ENCODE results near the gene USP22. TPM values are rescaled to one million over a fixed set of nuclear protein-coding genes. Genes with fewer than 3 reads are reported as not detected.
A peak's percentile ranks its signal among the peaks of the same experiment; 100 is the strongest.

Gene USP22
- total and polyA plus RNA-seq, 4 donors = 27.2 to 109 (median 58.1) TPM

DNA sequence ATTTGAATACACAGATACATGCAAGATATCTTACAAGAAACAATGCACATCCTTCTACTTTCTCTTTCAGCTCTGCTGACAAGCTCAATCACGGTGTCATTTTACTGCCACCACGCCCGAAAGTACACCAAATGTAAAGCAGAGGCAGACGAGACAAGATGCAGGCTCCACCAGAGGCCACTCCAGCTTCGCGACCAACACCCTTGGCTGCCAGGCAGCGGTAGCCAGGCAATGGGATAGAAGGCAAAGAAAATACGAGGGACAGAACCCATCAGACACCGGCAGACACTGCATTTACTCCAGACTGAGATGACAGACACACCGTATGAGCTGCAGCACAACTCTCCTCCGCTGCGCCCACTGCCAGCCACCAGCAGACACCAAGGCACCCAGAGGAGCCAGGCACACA is 41.0 kb downstream of the USP22 start (continued):
- TF ChIP-seq, protein P1, sequence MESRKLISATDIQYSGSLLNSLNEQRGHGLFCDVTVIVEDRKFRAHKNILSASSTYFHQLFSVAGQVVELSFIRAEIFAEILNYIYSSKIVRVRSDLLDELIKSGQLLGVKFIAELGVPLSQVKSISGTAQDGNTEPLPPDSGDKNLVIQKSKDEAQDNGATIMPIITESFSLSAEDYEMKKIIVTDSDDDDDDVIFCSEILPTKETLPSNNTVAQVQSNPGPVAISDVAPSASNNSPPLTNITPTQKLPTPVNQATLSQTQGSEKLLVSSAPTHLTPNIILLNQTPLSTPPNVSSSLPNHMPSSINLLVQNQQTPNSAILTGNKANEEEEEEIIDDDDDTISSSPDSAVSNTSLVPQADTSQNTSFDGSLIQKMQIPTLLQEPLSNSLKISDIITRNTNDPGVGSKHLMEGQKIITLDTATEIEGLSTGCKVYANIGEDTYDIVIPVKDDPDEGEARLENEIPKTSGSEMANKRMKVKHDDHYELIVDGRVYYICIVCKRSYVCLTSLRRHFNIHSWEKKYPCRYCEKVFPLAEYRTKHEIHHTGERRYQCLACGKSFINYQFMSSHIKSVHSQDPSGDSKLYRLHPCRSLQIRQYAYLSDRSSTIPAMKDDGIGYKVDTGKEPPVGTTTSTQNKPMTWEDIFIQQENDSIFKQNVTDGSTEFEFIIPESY (IDR thresholded peaks at IDR 0.05) = no peak
- TF ChIP-seq HNF4A (conservative IDR thresholded peaks at IDR 0.05) = no peak
- no peak for TF ChIP-seq RXRA (IDR thresholded peaks at IDR 0.05)

GRCh38 chr17:21001111-21001812 is 41.5 kb downstream of the USP22 start:
- no peak overlapping the region for H3K4me3 ChIP-seq (ENCODE audit: low read depth in 1 of 3, low read length in 3 of 3)
- peak overlapping the region in 1 of 2 donors; percentile 8 for H3K9ac ChIP-seq (ENCODE audit: low read depth in 1 of 2, low read length in 2 of 2)
- no peak for DNase-seq (ENCODE audit: low spot score)
- no peaks in the 10 kb centered on the region for H3K27me3 ChIP-seq (ENCODE audit: control insufficient read depth in 4 of 4, insufficient read depth in 4 of 4, low read length in 3 of 4)
- no peaks in the 10 kb centered on the region for H3K9me3 ChIP-seq (ENCODE audit: control insufficient read depth in 4 of 4, low read length in 3 of 4)
- 85% methylated on average over 7 of the region's 7 CpGs for WGBS
- H3K27ac ChIP-seq (ENCODE audit: low read depth in 1 of 2, low read length in 2 of 2) = no peak overlapping the region
- peaks cover 0 to 9% (median 2%) of the 10 kb centered on the region in 4 donors for H3K4me1 ChIP-seq (ENCODE audit: control insufficient read depth in 4 of 4, insufficient read depth in 4 of 4, low read length in 3 of 4)
- H3K36me3 ChIP-seq (ENCODE audit: control insufficient read depth in 4 of 4, insufficient read depth in 3 of 4, low read depth in 1 of 4, low read length in 3 of 4) = peaks cover 15 to 58% (median 45%) of the 10 kb centered on the region in 4 donors
- no peak for TF ChIP-seq FOXA2 (IDR thresholded peaks at IDR 0.05)
- no peak for TF ChIP-seq YY1 (IDR thresholded peaks at IDR 0.05)
- TF ChIP-seq RXRA (IDR thresholded peaks at IDR 0.05) = no peak
- no peak for TF ChIP-seq HNF4G (IDR thresholded peaks at IDR 0.05)
- no peak for TF ChIP-seq GABPA (IDR thresholded peaks at IDR 0.05 in 1 of 2, conservative IDR thresholded peaks at IDR 0.05 in 1 of 2)
- TF ChIP-seq, protein P2, sequence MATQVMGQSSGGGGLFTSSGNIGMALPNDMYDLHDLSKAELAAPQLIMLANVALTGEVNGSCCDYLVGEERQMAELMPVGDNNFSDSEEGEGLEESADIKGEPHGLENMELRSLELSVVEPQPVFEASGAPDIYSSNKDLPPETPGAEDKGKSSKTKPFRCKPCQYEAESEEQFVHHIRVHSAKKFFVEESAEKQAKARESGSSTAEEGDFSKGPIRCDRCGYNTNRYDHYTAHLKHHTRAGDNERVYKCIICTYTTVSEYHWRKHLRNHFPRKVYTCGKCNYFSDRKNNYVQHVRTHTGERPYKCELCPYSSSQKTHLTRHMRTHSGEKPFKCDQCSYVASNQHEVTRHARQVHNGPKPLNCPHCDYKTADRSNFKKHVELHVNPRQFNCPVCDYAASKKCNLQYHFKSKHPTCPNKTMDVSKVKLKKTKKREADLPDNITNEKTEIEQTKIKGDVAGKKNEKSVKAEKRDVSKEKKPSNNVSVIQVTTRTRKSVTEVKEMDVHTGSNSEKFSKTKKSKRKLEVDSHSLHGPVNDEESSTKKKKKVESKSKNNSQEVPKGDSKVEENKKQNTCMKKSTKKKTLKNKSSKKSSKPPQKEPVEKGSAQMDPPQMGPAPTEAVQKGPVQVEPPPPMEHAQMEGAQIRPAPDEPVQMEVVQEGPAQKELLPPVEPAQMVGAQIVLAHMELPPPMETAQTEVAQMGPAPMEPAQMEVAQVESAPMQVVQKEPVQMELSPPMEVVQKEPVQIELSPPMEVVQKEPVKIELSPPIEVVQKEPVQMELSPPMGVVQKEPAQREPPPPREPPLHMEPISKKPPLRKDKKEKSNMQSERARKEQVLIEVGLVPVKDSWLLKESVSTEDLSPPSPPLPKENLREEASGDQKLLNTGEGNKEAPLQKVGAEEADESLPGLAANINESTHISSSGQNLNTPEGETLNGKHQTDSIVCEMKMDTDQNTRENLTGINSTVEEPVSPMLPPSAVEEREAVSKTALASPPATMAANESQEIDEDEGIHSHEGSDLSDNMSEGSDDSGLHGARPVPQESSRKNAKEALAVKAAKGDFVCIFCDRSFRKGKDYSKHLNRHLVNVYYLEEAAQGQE (IDR thresholded peaks at IDR 0.05) = no peak

- Histone ChIP-seq H3K9ac (ENCODE audit: low read depth in 1 of 2, low read length in 2 of 2) (no peak overlapping the region), H3K4me3 (ENCODE audit: low read depth in 1 of 3, low read length in 3 of 3) (no peak overlapping the region), H3K36me3 (ENCODE audit: control insufficient read depth in 4 of 4, insufficient read depth in 3 of 4, low read depth in 1 of 4, low read length in 3 of 4) (peaks cover 12 to 45% (median 34%) of the 10 kb centered on the region in 4 donors), H3K27ac (ENCODE audit: low read depth in 1 of 2, low read length in 2 of 2) (no peak overlapping the region), H3K9me3 (ENCODE audit: control insufficient read depth in 4 of 4, low read length in 3 of 4) (no peaks in the 10 kb centered on the region), H3K4me1 (ENCODE audit: control insufficient read depth in 4 of 4, insufficient read depth in 4 of 4, low read length in 3 of 4) (peaks cover 0 to 5% (median 2%) of the 10 kb centered on the region in 4 donors), H3K27me3 (ENCODE audit: control insufficient read depth in 4 of 4, insufficient read depth in 4 of 4, low read length in 3 of 4) (no peaks in the 10 kb centered on the region)
- no peak for DNase-seq (ENCODE audit: low spot score)
- 71% methylated on average over 13 of the region's 13 CpGs for WGBS
- TF ChIP-seq, protein P1 (IDR thresholded peaks at IDR 0.05) = no peak
- TF ChIP-seq EGR1 (IDR thresholded peaks at IDR 0.05; ENCODE audit: low read depth in 2 of 2) = no peak
- TF ChIP-seq, protein P2 (IDR thresholded peaks at IDR 0.05) = no peak
- TF ChIP-seq HNF4A (conservative IDR thresholded peaks at IDR 0.05) = no peak
- no peak for TF ChIP-seq NR2F2 (IDR thresholded peaks at IDR 0.05)
- TF ChIP-seq MAX (IDR thresholded peaks at IDR 0.05) = no peak
- TF ChIP-seq FOXA1 (IDR thresholded peaks at IDR 0.05) = no peak
- no peak for TF ChIP-seq CTCF (IDR thresholded peaks at IDR 0.05; ENCODE audit: low read depth, low read length, missing input control)
- TF ChIP-seq YY1 (IDR thresholded peaks at IDR 0.05) = no peak
- no peak for TF ChIP-seq FOXA2 (IDR thresholded peaks at IDR 0.05)
- no peak for TF ChIP-seq HNF4G (IDR thresholded peaks at IDR 0.05)
Observed at GRCh38 chr17:20999841-21000532, 42.8 kb downstream of the USP22 start.

All from liver (tissue), 9 donors.